Neural cell (in vitro differentiated cells): ENCODE results near the gene CDKAL1.

Experiments used
- EP300 ChIP-seq: fragments of 450-650 bp; conservative IDR thresholded peaks from 2 replicates; pipeline ENCODE4 v1.6.1; 2014; ENCODE audit warnings: antibody characterized with exemption, mild to moderate bottlenecking, moderate library complexity; ENCODE audit not compliant: poor library complexity, severe bottlenecking
- EZH2 ChIP-seq: fragments of 200-600, 300-800 bp; shearing (Covaris generic), sonication (generic); IDR thresholded peaks from 2 replicates; pipeline ENCODE4 v1.6.1; 2014; ENCODE audit warnings: antibody characterized with exemption, low read length, borderline replicate concordance, mild to moderate bottlenecking; ENCODE audit not compliant: insufficient read depth, poor library complexity, severe bottlenecking
- POLR2AphosphoS5 ChIP-seq: IDR thresholded peaks from 2 replicates; pipeline ENCODE4 v1.6.1; 2012
- TAF1 ChIP-seq: IDR thresholded peaks from 2 replicates; pipeline ENCODE4 v1.6.1; 2012; ENCODE audit warnings: low read depth
- TF ChIP-seq, protein P1 (sequence below): fragments of 450-650 bp; IDR thresholded peaks from 2 replicates; pipeline ENCODE4 v1.5.1; 2014; ENCODE audit warnings: antibody characterized with exemption, mild to moderate bottlenecking, moderate library complexity; ENCODE audit not compliant: poor library complexity, severe bottlenecking
- TF ChIP-seq, protein P2 (sequence below): IDR thresholded peaks from 2 replicates; pipeline ENCODE4 v1.6.1; 2012; ENCODE audit warnings: borderline replicate concordance

DNA sequence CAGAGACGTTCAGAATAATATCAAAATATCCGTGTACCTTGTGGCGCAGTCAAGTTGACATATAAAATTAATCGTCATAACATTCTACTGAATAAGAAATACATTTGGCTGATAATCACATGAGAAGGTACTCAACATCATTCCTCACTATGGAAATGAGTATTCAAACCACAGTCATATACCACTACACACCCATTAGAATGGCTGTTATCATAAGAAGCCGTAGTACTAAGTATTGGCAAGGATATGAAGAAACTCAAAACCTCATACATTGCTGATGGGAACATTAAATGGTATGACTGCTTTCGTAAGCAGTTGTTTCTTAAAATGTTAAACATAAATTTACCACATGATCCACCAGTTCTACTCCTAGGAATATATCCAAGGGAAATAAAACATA, 244.7 kb downstream of the CDKAL1 start:
- TF ChIP-seq, protein P1, sequence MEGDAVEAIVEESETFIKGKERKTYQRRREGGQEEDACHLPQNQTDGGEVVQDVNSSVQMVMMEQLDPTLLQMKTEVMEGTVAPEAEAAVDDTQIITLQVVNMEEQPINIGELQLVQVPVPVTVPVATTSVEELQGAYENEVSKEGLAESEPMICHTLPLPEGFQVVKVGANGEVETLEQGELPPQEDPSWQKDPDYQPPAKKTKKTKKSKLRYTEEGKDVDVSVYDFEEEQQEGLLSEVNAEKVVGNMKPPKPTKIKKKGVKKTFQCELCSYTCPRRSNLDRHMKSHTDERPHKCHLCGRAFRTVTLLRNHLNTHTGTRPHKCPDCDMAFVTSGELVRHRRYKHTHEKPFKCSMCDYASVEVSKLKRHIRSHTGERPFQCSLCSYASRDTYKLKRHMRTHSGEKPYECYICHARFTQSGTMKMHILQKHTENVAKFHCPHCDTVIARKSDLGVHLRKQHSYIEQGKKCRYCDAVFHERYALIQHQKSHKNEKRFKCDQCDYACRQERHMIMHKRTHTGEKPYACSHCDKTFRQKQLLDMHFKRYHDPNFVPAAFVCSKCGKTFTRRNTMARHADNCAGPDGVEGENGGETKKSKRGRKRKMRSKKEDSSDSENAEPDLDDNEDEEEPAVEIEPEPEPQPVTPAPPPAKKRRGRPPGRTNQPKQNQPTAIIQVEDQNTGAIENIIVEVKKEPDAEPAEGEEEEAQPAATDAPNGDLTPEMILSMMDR: no peak
- TF ChIP-seq EZH2 (no peak), POLR2AphosphoS5 (no peak), EP300 (no peak), TAF1 (no peak)
- TF ChIP-seq, protein P2, sequence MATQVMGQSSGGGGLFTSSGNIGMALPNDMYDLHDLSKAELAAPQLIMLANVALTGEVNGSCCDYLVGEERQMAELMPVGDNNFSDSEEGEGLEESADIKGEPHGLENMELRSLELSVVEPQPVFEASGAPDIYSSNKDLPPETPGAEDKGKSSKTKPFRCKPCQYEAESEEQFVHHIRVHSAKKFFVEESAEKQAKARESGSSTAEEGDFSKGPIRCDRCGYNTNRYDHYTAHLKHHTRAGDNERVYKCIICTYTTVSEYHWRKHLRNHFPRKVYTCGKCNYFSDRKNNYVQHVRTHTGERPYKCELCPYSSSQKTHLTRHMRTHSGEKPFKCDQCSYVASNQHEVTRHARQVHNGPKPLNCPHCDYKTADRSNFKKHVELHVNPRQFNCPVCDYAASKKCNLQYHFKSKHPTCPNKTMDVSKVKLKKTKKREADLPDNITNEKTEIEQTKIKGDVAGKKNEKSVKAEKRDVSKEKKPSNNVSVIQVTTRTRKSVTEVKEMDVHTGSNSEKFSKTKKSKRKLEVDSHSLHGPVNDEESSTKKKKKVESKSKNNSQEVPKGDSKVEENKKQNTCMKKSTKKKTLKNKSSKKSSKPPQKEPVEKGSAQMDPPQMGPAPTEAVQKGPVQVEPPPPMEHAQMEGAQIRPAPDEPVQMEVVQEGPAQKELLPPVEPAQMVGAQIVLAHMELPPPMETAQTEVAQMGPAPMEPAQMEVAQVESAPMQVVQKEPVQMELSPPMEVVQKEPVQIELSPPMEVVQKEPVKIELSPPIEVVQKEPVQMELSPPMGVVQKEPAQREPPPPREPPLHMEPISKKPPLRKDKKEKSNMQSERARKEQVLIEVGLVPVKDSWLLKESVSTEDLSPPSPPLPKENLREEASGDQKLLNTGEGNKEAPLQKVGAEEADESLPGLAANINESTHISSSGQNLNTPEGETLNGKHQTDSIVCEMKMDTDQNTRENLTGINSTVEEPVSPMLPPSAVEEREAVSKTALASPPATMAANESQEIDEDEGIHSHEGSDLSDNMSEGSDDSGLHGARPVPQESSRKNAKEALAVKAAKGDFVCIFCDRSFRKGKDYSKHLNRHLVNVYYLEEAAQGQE: no peak
